IMR-90 (cell line): ENCODE measurements around the gene ANKRD44. TPM values are rescaled to one million over a fixed set of nuclear protein-coding genes. Genes with fewer than 3 reads are reported as not detected.

Source experiments
- ATAC-seq: fragments of 200-7000 bp; cut with Tn5 transposase; 2 replicates; pipeline ENCODE4 v1.9.1; 2020; ENCODE audit warnings: low read depth, mild to moderate bottlenecking, moderate library complexity
- BruUV-seq: library from RNA; stranded (reverse); fragments of 400-500 nt; replicated peaks from 2 replicates; lab custom pipeline; 2021; lab: Mats Ljungman, UMichigan
- CTCF ChIA-PET: fragments of 300-600 bp; formaldehyde crosslinking; extraction: SDS; loops from one replicate; lab custom pipeline; 2021; ENCODE audit warnings: antibody characterized with exemption; lab: Yijun Ruan, JAX
- POLR2A ChIA-PET: fragments of 300-600 bp; sonication (Branson Sonifier 250); formaldehyde crosslinking; loops from one replicate; lab custom pipeline; 2022; ENCODE audit warnings: antibody characterized with exemption; ENCODE audit not compliant: unreplicated experiment; lab: Charles Lee
- DNase-seq: peaks from one replicate; pipeline ENCODE4 v3.0.0; 2013
- H2AFZ ChIP-seq: replicated peaks from 2 replicates; pipeline ENCODE3; 2013; ENCODE audit warnings: low read length, mild to moderate bottlenecking; ENCODE audit not compliant: poor library complexity
- H2AK5ac ChIP-seq: 2 replicates; pipeline ENCODE4 v1.6.1; 2013; ENCODE audit warnings: low read depth, low read length, inconsistent platforms
- H2AK9ac ChIP-seq: replicated peaks from 2 replicates; pipeline ENCODE3; 2013; ENCODE audit warnings: mild to moderate bottlenecking, low read depth, low read length, moderate library complexity; ENCODE audit not compliant: poor library complexity
- H2BK120ac ChIP-seq: 2 replicates; pipeline ENCODE4 v1.6.1; 2013; ENCODE audit warnings: low read depth, low read length, inconsistent platforms
- H2BK15ac ChIP-seq: 3 replicates; pipeline ENCODE4 v1.6.1; 2013; ENCODE audit warnings: low read depth, low read length, inconsistent platforms
- H2BK20ac ChIP-seq: 2 replicates; pipeline ENCODE4 v1.6.1; 2013; ENCODE audit warnings: low read depth, mild to moderate bottlenecking, inconsistent platforms, low read length, moderate library complexity
- H2BK5ac ChIP-seq: 2 replicates; pipeline ENCODE4 v1.6.1; 2013; ENCODE audit warnings: mild to moderate bottlenecking, low read depth, low read length, inconsistent platforms; ENCODE audit not compliant: poor library complexity, severe bottlenecking
- H3K14ac ChIP-seq: replicated peaks from 2 replicates; pipeline ENCODE4 v1.6.1; 2013; ENCODE audit warnings: low read depth, low read length, inconsistent platforms
- H3K18ac ChIP-seq: 2 replicates; pipeline ENCODE4 v1.6.1; 2013; ENCODE audit warnings: low read depth, low read length, control low read depth
- H3K23ac ChIP-seq: 2 replicates; pipeline ENCODE4 v1.6.1; 2013; ENCODE audit warnings: low read depth, low read length, inconsistent platforms
- H3K27ac ChIP-seq: 2 replicates; pipeline ENCODE4 v1.5.1; 2013; ENCODE audit warnings: mild to moderate bottlenecking, control low read depth, low read length; ENCODE audit not compliant: insufficient read depth
- H3K27me3 ChIP-seq: 2 replicates; pipeline ENCODE4 v1.6.1; 2013; ENCODE audit warnings: low read length; ENCODE audit not compliant: control insufficient read depth, insufficient read depth
- H3K36me3 ChIP-seq: 2 replicates; pipeline ENCODE4 v1.6.1; 2013; ENCODE audit warnings: low read length, mixed read lengths; ENCODE audit not compliant: control insufficient read depth, insufficient read depth
- H3K4ac ChIP-seq: 2 replicates; pipeline ENCODE4 v1.6.1; 2013; ENCODE audit warnings: low read depth, low read length, inconsistent platforms
- H3K4me1 ChIP-seq: 2 replicates; pipeline ENCODE4 v1.6.1; 2013; ENCODE audit warnings: low read length, mixed read lengths; ENCODE audit not compliant: control insufficient read depth, insufficient read depth
- H3K4me2 ChIP-seq: 2 replicates; pipeline ENCODE4 v1.6.1; 2013; ENCODE audit warnings: low read depth, mild to moderate bottlenecking, control low read depth, low read length, moderate library complexity
- H3K4me3 ChIP-seq: 2 replicates; pipeline ENCODE4 v1.5.1; 2013; ENCODE audit warnings: low read depth, mild to moderate bottlenecking, control low read depth, low read length, moderate library complexity; ENCODE audit not compliant: insufficient read depth
- H3K56ac ChIP-seq: 2 replicates; pipeline ENCODE4 v1.6.1; 2013; ENCODE audit warnings: low read length, inconsistent platforms; ENCODE audit not compliant: insufficient read depth; ENCODE audit errors: extremely low read depth
- H3K79me1 ChIP-seq, 2 experiments: 2 replicates each; pipeline ENCODE4 v1.6.1; 2013; ENCODE audit warnings: low read length in 2 of 2, inconsistent platforms in 1 of 2, low read depth in 1 of 2
- H3K9ac ChIP-seq: 2 replicates; pipeline ENCODE4 v1.6.1; 2013; ENCODE audit warnings: low read depth, low read length, control low read depth
- H3K9me1 ChIP-seq: 2 replicates; pipeline ENCODE4 v1.6.1; 2013; ENCODE audit warnings: low read length, inconsistent platforms; ENCODE audit not compliant: insufficient read depth
- H3K9me3 ChIP-seq: 2 replicates; pipeline ENCODE4 v1.6.1; 2013; ENCODE audit warnings: low read length; ENCODE audit not compliant: control insufficient read depth, insufficient read depth
- H4K20me1 ChIP-seq: 2 replicates; pipeline ENCODE4 v1.6.1; 2013; ENCODE audit warnings: low read length, inconsistent platforms; ENCODE audit not compliant: insufficient read depth
- H4K5ac ChIP-seq: 2 replicates; pipeline ENCODE4 v1.6.1; 2013; ENCODE audit warnings: mild to moderate bottlenecking, low read depth, low read length, control low read depth
- H4K8ac ChIP-seq, 2 experiments: 2 replicates each; pipeline ENCODE4 v1.6.1; 2013; ENCODE audit warnings: low read depth in 2 of 2, low read length in 2 of 2, control low read depth in 1 of 2, inconsistent platforms in 1 of 2
- H4K91ac ChIP-seq: 2 replicates; pipeline ENCODE4 v1.6.1; 2013; ENCODE audit warnings: low read depth, low read length, inconsistent platforms; ENCODE audit not compliant: insufficient read depth
- BHLHE40 ChIP-seq: fragments of 150-350 bp; IDR thresholded peaks from 2 replicates; pipeline ENCODE4 v1.6.1; 2016; ENCODE audit warnings: mild to moderate bottlenecking, low read depth, low read length
- CEBPB ChIP-seq: IDR thresholded peaks from 2 replicates; pipeline ENCODE4 v1.6.1; 2012; ENCODE audit warnings: low read depth, low read length, improper control_type of control experiment
- CHD1 ChIP-seq: IDR thresholded peaks from 2 replicates; pipeline ENCODE4 v1.6.1; 2012; ENCODE audit warnings: low read depth, low read length, improper control_type of control experiment
- CTCF ChIP-seq: conservative IDR thresholded peaks from 2 replicates; pipeline ENCODE4 v1.5.1; 2012; ENCODE audit warnings: mild to moderate bottlenecking, low read depth, low read length, improper control_type of control experiment
- ELK1 ChIP-seq: fragments of 150-350 bp; IDR thresholded peaks from 2 replicates; pipeline ENCODE4 v1.6.1; 2016; ENCODE audit warnings: low read depth, mild to moderate bottlenecking, low read length, moderate library complexity, borderline replicate concordance
- FOS ChIP-seq: fragments of 150-350 bp; IDR thresholded peaks from 2 replicates; pipeline ENCODE4 v1.6.1; 2016; ENCODE audit warnings: low read depth, low read length
- MAFK ChIP-seq: IDR thresholded peaks from 2 replicates; pipeline ENCODE4 v1.6.1; 2012; ENCODE audit warnings: low read depth, low read length, improper control_type of control experiment
- MXI1 ChIP-seq: IDR thresholded peaks from 2 replicates; pipeline ENCODE4 v1.6.1; 2012; ENCODE audit warnings: low read depth, mild to moderate bottlenecking, low read length, moderate library complexity, borderline replicate concordance
- NFE2L2 ChIP-seq: fragments of 150-350 bp; IDR thresholded peaks from 2 replicates; pipeline ENCODE4 v1.6.1; 2016; ENCODE audit warnings: low read depth, mild to moderate bottlenecking, low read length
- POLR2A ChIP-seq: IDR thresholded peaks from 2 replicates; pipeline ENCODE4 v1.6.1; 2012; ENCODE audit warnings: mild to moderate bottlenecking, low read depth, low read length
- RAD21 ChIP-seq: IDR thresholded peaks from 2 replicates; pipeline ENCODE4 v1.6.1; 2012; ENCODE audit warnings: low read length, improper control_type of control experiment
- RCOR1 ChIP-seq: IDR thresholded peaks from 2 replicates; pipeline ENCODE4 v1.6.1; 2012; ENCODE audit warnings: mild to moderate bottlenecking, low read length, improper control_type of control experiment; ENCODE audit not compliant: insufficient replicate concordance
- RFX5 ChIP-seq: IDR thresholded peaks from 2 replicates; pipeline ENCODE4 v1.8.0; 2012; ENCODE audit warnings: low read depth, mild to moderate bottlenecking, low read length, moderate library complexity
- SMC3 ChIP-seq: fragments of 150-350 bp; IDR thresholded peaks from 2 replicates; pipeline ENCODE4 v1.6.1; 2016; ENCODE audit warnings: low read depth, mild to moderate bottlenecking, antibody characterized with exemption, low read length, moderate library complexity
- USF2 ChIP-seq: fragments of 150-350 bp; IDR thresholded peaks from 2 replicates; pipeline ENCODE4 v1.6.1; 2017; ENCODE audit warnings: mild to moderate bottlenecking, antibody characterized with exemption, low read length, low read depth
- WGBS, 2 experiments: methylation state at CpG; one replicate each; pipeline versions ENCODE4 v1.1.5 to v1.1.7; 2013; ENCODE audit warnings: missing lambda C conversion rate in 2 of 2; ENCODE audit not compliant: insufficient read length in 1 of 2; ENCODE audit errors: extremely low coverage in 2 of 2; 5-methylcytosine and 5-hydroxymethylcytosine counted together
- dilution Hi-C: fragments of 300-500 bp; cut with HindIII; formaldehyde crosslinking; loops from one replicate; pipeline ENCODE4 v1.14.3; 2018; ENCODE audit warnings: low sequenced_read_pairs; ENCODE audit not compliant: unreplicated experiment
- in situ Hi-C: fragments of 300-500 bp; cut with MboI; formaldehyde crosslinking; loops from 3 replicates; pipeline ENCODE4 v1.14.3; 2019; ENCODE audit warnings: low sequenced_read_pairs, inconsistent platforms, mixed read lengths
- intact Hi-C: fragments of 100-400 bp; cut with micrococcal nuclease; formaldehyde crosslinking; loops from 2 replicates; pipeline ENCODE4 v1.10.0; 2022
- polyA plus RNA-seq, 3 experiments: library from polyadenylated mRNA; depleted of rRNA; stranded (reverse); fragments of >200 nt; gene quantifications; 2 replicates each; pipeline ENCODE4 v1.2.3, GENCODE V29; 2012; ENCODE audit warnings: low replicate concordance in 1 of 3
- total RNA-seq: library from RNA; depleted of rRNA; stranded (reverse); fragments of >200 nt; gene quantifications from 2 replicates; pipeline ENCODE4 v1.2.3, GENCODE V29; 2012

ANKRD44 gene
- total and polyA plus RNA-seq, 2 of the 4 experiments (the other 2 are of a cell fraction), result 5.2 to 15.6 TPM

GRCh38 chr2:197270601-197271000 lies 40.0 kb downstream of the ANKRD44 start:
- H3K9me1 ChIP-seq, result 0 out of 2 replicates have a peak, but pooled peaks cover 7% of the 10 kb centered on the region
- H3K9ac ChIP-seq, result no peak overlapping the region
- H3K23ac ChIP-seq, result no peak overlapping the region
- no peaks in the 10 kb centered on the region for H3K36me3 ChIP-seq
- TF ChIP-seq MAFK (no peak), NFE2L2 (no peak), CHD1 (no peak), MXI1 (no peak), CTCF (no peak), RAD21 (no peak), ELK1 (no peak), RCOR1 (no peak), USF2 (no peak), POLR2A (no peak), BHLHE40 (no peak), CEBPB (no peak), FOS (no peak), SMC3 (no peak), RFX5 (no peak)
- H2AFZ ChIP-seq, result no peak overlapping the region
- no peak overlapping the region for H4K91ac ChIP-seq
- H3K79me1 ChIP-seq, result peaks cover 2 to 7% of the 10 kb centered on the region in 2 experiments; a peak in 3 of 4 replicates
- H3K4ac ChIP-seq, result no peak overlapping the region
- intact Hi-C loops, result no loop called here
- H3K56ac ChIP-seq, result no peak overlapping the region
- no peak overlapping the region for H3K4me2 ChIP-seq
- H2BK20ac ChIP-seq, result no peak overlapping the region
- H3K4me3 ChIP-seq, result no peak overlapping the region
- no peak overlapping the region for H2AK9ac ChIP-seq
- no peaks in the 10 kb centered on the region for H3K27me3 ChIP-seq
- no peak overlapping the region for H2BK15ac ChIP-seq
- H3K4me1 ChIP-seq, result peaks cover 4% of the 10 kb centered on the region
- no peak overlapping the region for H2AK5ac ChIP-seq
- no peak overlapping the region for H3K18ac ChIP-seq
- H4K8ac ChIP-seq, result no peak overlapping the region
- H2BK5ac ChIP-seq, result no peak overlapping the region
- H3K27ac ChIP-seq, result no peak overlapping the region
- no peak overlapping the region for H3K14ac ChIP-seq
- no TSS peak for BruUV-seq
- dilution Hi-C loops, result no loop called here
- POLR2A ChIA-PET, result no interaction called here
- no peak overlapping the region for H2BK120ac ChIP-seq
- no peak for ATAC-seq
- H4K20me1 ChIP-seq, result no peaks in the 10 kb centered on the region; the same call in 1 of the 2 replicates
- WGBS, 2 experiments, result 100% methylated on average over 1 of the region's 3 CpGs; no CpG with 5 or more reads in 1 of the 2 experiments
- in situ Hi-C loops, result no loop called here
- H3K9me3 ChIP-seq, result no peaks in the 10 kb centered on the region
- CTCF ChIA-PET, result no interaction called here
- no peak overlapping the region for H4K5ac ChIP-seq
- DNase-seq, result no peak
